Fibroblast of skin of left quadriceps (primary cell): ENCODE results near the gene NAV3.
A peak's percentile ranks its signal among the peaks of the same experiment; 100 is the strongest.

Experiments
- DNase-seq, 2 experiments: peaks; one replicate each; pipeline ENCODE4 v3.0.0-alpha.2; 2013; ENCODE audit warnings: low read depth in 2 of 2

NAV3 gene

DNA sequence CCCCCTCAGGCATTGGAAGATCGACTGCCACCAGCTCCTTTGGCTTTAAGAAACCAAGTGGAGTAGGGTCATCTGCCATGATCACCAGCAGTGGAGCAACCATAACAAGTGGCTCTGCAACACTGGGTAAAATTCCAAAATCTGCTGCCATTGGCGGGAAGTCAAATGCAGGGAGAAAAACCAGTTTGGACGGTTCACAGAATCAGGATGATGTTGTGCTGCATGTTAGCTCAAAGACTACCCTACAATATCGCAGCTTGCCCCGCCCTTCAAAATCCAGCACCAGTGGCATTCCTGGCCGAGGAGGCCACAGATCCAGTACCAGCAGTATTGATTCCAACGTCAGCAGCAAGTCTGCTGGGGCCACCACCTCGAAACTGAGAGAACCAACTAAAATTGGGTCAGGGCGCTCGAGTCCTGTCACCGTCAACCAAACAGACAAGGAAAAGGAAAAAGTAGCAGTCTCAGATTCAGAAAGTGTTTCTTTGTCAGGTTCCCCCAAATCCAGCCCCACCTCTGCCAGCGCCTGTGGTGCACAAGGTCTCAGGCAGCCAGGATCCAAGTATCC lies 288.7 kb downstream of the NAV3 start:
- DNase-seq = no peak

DNA sequence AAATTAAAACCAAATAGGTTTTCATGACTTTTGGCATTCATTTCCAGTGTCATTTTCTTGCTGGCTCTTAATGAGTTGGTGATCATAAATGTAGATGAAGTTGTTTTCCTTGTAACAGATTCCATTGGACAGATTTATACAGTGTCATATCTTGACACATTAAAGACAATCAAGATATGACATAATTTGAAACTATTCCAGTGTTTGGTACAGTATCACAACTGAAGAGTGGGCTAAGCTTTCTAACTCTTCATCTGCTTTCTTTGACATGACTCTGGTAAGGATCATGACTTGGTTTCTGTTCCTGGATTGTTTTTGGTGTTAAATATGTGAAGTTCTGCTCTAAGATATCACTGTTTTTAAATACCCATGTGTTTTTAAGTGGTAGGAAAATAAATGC lies 289.6 kb downstream of the NAV3 start:
- DNase-seq = no peak

DNA sequence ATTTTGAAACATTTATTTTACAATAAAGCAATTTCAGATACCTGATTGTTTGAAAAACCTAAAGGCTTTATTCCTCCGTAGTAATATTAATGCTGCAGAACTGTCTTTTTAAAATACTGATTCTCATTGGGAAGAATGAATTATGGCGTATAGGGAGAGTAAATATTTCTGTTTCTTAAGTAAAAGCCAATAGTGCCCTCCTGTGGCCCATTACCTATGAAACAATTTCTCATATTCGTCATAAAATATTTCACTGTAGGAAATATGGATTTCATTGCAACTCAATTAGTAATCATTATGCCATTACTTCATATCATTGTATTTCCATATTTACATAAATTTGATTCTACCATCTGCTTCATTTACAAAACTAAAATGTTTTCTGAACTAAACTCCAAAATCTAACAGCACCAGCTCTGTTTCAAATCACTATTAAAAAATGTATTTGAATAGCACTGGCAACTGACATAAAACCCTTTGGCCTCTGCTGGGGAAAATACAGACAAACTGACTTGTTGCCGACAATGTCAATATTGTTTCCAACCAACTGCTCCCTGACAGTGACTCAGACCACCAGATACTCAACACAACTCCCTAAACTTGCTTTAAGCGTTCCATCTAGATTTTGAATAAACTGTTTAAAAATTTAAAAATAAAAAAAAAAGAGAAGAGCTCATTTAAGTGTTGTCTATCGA lies 290.3 kb downstream of the NAV3 start:
- DNase-seq = peak; percentile 12 to 13

DNA sequence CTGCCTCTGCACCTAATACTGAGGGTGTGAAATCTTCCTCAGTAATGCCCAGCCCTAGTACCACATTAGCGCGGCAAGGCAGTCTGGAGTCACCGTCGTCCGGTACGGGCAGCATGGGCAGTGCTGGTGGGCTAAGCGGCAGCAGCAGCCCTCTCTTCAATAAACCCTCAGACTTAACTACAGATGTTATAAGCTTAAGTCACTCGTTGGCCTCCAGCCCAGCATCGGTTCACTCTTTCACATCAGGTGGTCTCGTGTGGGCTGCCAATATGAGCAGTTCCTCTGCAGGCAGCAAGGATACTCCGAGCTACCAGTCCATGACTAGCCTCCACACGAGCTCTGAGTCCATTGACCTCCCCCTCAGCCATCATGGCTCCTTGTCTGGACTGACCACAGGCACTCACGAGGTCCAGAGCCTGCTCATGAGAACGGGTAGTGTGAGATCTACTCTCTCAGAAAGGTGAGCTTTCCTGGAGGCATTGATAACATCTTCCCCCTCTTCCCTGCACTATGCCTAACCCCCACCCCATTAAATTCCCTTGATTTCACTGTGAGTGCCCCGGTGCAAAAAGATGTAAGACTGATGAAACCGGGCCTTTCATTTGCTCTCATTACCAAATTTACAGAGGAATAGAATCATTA lies 291.4 kb downstream of the NAV3 start:
- no peak for DNase-seq

DNA sequence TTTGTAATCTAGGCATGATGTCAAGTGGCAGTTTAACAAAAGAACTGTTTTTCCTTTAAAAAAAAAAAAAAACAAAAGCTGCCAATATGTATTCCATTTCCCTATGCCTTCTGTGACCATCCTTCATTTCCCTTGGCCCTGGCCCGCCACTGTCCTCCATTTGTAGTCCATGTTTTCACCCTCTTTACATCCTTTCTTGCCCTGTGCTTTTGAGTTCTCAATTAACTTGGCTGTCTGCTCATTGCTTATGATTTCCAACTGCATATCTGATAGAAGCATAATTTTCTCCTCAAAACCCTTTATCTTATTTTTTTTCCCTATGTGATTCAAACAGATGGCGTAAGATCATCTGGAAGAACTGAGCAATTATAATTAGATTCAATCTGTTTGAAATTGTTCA lies 297.5 kb downstream of the NAV3 start:
- DNase-seq = no peak

DNA sequence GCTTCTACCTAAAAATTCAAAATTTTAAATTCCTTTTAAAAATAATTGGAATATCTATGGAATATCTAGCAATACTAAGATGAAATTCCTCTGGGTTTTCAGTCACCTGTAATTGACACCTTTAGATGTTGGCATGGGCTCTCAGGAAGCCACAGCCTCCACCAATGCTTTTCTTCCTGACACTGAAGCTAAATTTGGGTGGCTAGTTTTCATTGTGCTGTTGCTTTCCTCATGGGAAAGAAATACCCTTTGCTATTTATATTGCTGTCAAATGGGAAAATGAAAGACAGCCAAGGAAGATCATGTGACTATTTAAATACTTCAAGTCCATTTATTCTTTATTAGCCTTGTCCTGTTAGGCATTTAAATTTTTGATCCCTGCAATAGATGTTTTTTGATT lies 313.0 kb downstream of the NAV3 start:
- DNase-seq = no peak

DNA sequence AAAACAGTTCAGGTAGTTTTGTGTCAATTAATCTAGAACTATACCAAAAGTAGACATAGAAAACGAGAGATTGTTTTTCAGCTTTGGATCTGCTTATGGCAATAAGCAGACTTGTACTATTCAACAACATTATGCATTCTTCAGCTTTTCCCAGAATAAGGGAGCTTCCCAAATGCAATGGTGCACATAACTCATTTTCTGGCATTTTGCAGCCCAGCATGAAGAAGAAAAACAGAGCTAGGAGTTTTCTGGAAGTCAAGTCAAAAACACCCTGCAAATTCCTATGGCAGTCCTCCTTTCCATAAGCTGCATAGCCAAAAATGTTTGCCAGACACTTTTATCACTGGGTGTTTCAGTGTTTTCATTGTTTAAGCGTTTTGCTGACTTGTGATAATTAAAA lies 314.7 kb downstream of the NAV3 start:
- no peak for DNase-seq

DNA sequence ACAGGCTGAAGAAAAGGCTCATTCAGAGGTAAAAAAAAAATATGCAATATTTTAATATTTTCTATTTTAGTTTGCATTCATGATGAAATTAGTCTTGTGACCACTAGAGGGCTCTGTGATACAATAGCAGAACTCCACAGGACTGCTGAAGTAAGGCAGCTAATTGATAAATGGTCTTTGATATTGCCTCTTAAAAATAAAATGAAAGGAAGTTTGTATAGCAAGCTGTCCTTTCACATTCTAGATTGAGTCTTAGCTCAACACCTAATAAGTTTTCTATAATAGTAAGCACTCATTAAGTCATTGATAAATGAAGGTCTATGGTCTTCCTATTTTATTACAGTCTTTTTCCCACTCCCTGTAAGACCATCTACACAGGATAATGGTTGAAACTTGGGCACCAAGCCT lies 315.7 kb downstream of the NAV3 start:
- peak; percentile 15 to 20 for DNase-seq

DNA sequence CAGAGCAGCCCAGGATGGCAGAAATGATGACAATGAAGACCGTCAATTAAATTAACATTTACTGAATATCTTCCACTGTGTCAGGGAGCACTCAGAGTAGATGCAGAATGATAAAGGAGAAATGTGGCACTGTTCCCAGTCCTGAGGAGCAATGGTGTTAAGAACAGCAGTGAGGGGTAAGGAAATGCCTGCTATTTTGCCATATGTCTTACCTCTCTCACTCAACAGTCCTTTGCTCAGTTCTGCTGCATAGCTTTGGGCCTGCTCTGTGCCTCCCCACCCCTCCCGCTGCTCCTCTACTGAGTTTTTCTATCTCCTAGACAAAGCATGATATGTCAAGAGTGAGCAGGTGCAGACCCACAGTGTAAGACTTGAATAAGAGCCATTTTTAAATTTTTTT lies 318.8 kb downstream of the NAV3 start:
- no peak for DNase-seq

DNA sequence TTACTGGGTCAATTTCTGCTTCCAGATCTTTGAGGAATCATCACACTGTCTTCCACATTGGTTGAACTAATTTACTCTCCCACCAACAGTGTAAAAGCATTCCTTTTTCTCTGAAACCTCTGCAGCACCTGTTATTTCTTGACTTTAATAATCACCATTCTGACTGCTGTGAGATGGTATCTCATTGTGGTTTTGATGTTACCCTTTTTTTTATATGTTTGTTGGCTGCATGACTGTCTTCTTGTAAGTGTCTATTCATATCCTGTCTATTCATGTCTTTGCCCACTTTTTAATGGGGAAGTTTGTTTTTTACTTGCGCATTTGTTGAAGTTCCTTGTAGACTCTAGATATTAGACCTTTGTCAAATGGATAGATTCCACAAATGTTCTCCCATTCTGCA lies 324.9 kb downstream of the NAV3 start:
- DNase-seq = no peak

DNA sequence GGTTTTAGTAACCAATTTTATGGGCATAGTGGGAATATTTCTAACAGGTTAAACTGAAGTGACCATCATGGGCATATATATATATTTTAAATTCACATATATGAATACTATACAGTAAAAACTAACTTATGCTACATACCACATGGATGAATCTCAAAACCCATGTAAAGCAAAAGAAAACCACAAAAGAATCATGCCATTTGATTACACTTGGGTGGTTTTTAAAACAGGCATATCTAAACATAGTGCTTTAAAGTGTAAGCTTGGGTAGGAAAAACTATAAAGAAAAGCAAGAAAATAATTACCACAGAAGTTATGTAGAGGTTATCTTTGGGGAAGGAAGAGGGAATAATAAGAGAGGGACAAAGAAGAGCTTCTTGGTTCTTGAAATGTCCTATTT lies 326.1 kb downstream of the NAV3 start:
- peak; percentile 4 to 11 for DNase-seq

DNA sequence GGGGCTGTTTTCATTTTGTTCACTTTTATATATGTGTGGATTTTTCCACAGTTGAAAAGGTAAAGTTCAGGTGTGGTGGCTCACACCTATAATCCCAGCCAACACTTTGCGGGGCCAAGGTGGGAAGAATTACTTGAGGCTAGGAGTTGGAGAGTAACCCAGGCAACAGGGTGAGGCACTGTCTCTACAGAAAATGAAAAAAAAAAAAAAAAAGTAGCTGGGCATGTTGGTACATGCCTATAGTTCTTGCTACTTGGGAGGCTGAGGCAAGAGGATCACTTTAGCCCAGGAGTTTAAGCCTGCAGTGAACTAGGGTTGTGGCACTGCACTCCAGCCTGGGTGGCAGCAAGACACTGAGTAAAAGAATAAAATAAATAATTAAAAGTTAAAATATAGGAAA lies 326.5 kb downstream of the NAV3 start:
- no peak for DNase-seq

DNA sequence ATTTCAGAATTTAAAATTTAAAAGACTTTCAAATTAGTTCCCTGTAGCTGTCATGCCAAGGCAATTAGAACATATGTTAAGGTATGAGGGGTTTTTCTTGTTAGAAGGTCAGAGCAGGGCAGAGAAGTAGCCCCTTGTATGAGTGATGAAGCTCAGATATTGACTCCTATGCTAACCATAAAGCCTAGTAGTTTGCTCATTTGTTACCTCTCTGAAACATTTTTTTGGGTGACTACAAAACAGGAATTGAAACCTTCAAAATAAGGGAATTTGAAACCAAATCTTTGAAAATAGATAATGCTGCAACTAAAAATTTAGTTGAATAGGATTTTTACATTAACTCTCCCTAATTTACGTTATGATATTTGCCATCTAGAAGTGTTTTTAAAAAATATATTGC lies 333.5 kb downstream of the NAV3 start:
- DNase-seq = no peak

DNA sequence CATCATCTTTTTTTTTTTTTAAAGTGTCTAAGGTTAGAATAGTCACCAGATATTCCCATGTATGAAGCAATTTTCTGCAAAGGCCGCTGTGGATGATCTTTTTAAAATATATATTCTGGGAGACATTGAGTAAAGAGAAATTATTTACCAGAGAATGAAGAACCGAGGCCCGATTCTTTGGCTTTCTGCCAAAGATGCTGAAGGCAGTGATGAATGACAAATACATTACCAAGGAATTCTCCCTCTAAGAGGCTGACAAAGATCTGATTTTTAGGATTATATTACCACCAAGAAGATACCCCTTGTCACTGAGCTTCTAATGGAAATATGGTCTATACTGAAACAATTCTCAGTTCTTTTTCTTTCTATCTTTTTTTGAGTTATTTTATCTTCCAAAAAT lies 336.8 kb downstream of the NAV3 start:
- DNase-seq = no peak

DNA sequence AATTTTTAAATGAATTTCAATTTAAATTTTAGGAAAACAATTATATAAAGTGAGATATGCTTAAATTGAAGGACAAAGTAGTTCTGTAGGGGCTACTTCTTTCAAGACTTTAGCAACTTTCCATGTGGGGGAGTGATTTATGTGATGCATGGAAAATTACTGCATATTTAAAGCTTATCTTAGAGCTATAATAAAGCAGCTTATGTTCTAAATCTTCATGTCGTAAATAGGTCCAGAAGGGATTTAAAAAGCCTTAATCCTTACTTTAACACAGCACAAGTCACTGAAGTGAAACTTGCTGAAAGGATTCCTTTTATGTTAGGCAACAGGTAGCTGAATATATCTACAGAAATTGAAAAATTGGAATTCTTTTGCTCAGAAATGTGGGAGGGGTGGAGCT lies 340.4 kb downstream of the NAV3 start:
- no peak for DNase-seq

DNA sequence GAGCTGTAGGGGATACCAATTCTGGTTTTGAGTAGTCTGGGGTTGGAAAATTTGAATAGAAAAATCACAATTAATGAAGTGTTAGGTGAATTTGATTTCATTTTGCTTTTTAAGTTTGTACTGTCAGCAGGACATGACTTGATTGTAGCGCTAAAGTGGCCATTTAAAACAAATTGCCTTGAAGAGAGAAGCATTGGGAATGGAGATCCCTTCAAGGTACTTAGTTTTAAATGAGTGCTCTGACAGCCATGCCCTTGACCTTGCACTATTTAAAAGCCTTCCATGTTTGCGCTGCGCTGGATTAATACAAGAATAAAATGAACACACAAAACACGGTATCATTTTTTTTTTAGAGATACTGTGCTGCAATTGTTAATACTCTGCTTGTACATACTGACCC lies 345.9 kb downstream of the NAV3 start:
- no peak for DNase-seq

DNA sequence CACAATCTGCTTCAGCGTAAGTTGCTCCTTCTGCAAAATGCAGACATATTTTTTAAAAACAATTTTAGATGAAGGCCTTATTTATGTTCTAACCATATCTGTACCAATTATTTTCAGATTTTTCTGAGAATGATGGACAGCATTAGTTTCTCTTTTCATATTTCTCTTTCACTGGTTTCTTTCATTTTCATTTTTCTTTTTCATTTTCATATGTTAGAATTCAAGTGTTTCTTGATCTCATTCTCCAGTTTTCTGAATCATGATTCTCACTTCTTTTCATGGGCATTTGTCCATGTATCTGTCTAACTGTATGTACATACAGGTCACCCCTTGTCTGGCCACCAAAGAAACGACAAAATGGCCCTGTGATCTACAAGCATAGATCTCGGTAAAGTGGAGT lies 346.6 kb downstream of the NAV3 start:
- no peak for DNase-seq

DNA sequence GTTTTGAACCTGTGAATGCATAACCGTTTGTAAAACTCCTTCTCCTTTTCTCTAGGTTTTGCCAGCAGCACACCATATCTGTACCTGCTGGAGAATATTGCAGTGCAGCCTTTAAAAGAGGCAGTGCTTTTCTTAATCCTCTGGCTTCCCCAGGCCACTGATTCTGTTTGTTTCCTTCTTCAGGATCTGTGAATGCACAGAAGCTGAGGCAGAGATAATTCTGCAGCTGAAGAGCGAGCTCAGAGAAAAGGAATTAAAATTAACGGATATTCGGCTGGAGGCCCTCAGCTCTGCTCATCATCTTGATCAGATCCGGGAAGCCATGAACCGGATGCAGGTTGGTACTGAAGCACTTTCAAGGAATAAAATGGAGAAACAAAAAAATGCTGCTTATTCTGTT lies 348.7 kb downstream of the NAV3 start:
- no peak for DNase-seq

DNA sequence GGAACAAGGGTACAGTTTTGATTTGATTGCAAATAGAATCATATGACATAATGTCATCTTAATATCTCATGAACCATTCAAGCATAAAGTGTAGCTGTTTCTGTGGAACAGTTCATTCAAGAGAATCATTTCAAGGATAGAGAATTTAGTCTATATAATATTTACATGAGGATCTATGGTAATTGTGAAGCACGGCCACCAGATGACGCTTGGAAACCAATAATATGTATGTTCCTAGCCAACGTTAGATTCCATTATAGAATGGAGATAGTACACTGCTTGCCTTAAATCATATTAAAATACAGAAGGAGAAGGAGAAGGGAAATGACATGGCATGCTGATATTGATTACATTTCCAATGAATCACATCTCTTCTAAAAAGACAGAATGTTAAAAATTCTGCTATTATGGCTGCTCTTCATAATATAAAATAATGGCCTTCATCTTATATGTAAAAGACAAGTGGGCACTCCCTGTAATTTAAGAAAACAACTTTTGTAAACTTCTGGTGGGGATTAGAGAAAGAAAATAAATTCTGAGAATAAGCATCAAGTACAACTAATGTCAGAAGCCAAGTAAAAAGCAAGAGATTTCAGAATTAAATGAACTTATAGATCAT lies 351.0 kb downstream of the NAV3 start:
- DNase-seq = peak in 1 of 2 experiments; percentile 21

DNA sequence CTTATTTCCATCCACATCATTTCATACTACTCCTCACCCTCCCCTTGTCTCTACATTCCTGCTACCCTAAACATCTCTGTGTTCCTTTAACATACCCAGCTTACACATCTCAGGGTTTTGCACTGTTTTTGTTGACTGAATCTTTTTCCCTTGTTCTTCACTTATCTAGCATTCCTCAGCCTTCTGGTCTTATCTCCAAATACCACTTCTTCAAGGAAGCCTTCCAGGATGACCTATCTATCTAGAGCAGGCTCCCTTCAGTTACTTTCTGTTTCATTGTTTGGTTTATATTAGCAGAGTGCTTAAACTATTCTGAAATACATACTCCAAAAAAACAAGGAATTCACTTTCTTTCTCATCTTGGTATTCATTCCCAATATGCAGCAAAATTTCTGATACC lies 353.1 kb downstream of the NAV3 start:
- no peak for DNase-seq

DNA sequence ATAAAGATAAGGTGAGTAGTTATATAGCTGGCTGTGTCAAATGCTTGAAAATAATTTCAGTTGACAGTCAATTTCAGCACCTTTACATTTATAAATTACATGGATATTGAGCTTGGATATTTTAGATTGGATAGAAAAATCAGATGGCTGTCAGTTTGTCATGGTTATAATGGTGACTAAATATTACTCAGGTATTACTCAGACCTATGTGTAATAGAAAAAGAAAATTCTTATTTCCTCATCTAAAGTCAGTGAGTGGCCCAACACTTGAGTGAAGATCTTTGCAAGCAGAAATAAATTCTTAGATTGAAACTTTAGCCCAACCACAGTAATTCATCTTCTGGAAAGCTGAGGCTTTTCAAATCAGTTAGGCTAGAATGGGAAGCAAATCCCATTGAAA lies 354.4 kb downstream of the NAV3 start:
- no peak for DNase-seq

DNA sequence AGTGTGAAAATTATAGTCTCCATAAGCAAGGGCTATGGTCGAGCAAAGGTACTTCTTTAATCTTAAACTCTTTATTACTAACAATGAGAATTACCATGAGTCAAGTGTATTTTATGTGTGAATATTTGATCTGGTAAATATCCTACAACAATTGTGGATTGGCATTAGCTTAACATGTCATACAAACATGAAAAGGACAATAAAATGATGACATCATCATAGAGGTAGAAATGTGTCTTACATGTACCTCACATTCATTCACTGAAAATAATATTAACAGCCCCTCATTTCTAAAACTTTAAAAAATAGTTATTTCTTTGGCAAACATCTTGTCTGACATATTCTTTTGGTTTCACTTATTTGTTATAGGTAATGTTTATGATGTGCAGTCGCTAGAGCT lies 355.0 kb downstream of the NAV3 start:
- no peak for DNase-seq

DNA sequence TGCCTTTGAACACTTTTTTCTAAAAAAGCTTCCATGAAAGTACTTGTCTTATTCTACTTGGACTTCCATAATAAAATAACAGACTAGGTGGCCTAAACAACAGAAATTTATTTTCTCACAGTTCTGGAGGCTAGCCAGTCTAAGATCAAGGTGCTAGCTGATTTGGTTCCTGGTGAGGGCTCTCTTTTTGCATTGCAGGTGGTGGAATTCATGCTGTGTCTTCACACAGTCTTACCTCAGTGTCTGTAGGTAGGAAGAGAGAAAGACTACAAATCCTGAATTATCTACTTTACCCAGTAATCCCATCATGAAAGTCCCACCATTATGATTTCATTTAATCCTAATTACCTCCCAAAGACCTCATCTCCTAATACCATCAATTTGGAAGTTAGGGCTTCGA lies 356.0 kb downstream of the NAV3 start:
- no peak for DNase-seq
